ENCODE measurements around the gene RAB33B.

The RAB33B gene

DNA sequence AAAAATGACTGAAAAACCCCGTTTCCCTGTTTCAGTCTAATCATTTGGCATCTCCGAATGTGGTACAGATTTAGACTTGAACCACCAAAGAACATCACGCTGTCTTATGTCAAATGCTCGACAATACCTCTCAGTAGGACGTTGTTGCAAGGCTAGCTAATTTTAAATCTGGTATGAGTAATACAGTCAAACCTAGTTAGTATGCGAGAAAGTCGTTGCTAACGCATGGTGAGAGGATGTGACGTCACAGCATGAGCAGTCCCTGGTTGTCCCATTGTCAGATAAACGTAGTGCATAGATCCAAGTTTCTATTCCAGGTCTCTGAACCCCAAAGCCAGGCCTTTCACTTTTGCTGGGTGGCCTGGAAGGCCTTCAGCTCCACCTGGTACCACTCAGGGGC is 57.4 kb downstream of the RAB33B start:
- no peak for DNase-seq

GRCh38 chr4:139514382-139515059 is 60.6 kb downstream of the RAB33B start:
- no peak for DNase-seq

- DNase-seq, result no peak
Observed at GRCh38 chr4:139515531-139515958, 61.6 kb downstream of the RAB33B start.

- DNase-seq, result no peak
Observed at GRCh38 chr4:139521754-139522401, 68.0 kb downstream of the RAB33B start.

DNA sequence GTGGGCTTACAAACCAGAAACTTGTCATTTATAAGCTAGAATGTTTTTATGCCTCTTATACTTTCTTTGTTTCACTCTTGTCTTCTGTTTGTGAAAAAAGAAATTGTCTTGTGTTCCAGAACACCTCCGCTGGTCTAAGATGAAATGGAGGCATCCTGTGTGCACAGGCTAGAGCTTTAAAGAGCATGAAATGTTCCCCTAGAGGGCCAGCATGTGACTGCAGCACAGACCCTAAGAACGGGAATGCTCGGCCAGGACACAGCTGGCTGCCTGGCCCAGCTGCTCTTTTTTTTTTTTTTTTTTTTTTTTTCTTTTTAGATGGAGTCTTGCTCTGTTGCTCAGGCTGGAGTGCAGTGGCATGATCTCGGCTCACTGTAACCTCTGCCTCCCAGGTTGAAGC is 68.5 kb downstream of the RAB33B start:
- DNase-seq, result no peak

- no peak for DNase-seq
Observed at GRCh38 chr4:139523076-139523475, 69.2 kb downstream of the RAB33B start.

GRCh38 chr4:139524062-139524631 is 70.2 kb downstream of the RAB33B start:
- no peak for DNase-seq

GRCh38 chr4:139525414-139525813 is 71.5 kb downstream of the RAB33B start:
- no peak for DNase-seq
